ENCODE data around the gene MYMX. TPM values are rescaled to one million over a fixed set of nuclear protein-coding genes. Genes with fewer than 3 reads are reported as not detected.

Gene MYMX
- total RNA-seq, 1 donor from 2014 or later: not detected

- no peak for ATAC-seq (ENCODE audit: low read depth)
- Mint-ChIP-seq H3K4me3 (no peak overlapping the region), H3K27ac (no peak overlapping the region), H3K4me1 (peaks cover 26% of the 10 kb centered on the region), H3K9me3 (no peaks in the 10 kb centered on the region), H3K36me3 (ENCODE audit: low read depth) (peaks cover 17% of the 10 kb centered on the region), H3K27me3 (no peaks in the 10 kb centered on the region)
- no peak for DNase-seq
- POLR2A ChIA-PET: interaction anchor here (9.4 kb wide), 1 partner anchor 17 kb away, joined by 549 read pairs; the partner anchor contains the start of genes NFKBIE and SLC35B2
- CTCF ChIA-PET: no interaction called here
- TF ChIP-seq, protein P1, sequence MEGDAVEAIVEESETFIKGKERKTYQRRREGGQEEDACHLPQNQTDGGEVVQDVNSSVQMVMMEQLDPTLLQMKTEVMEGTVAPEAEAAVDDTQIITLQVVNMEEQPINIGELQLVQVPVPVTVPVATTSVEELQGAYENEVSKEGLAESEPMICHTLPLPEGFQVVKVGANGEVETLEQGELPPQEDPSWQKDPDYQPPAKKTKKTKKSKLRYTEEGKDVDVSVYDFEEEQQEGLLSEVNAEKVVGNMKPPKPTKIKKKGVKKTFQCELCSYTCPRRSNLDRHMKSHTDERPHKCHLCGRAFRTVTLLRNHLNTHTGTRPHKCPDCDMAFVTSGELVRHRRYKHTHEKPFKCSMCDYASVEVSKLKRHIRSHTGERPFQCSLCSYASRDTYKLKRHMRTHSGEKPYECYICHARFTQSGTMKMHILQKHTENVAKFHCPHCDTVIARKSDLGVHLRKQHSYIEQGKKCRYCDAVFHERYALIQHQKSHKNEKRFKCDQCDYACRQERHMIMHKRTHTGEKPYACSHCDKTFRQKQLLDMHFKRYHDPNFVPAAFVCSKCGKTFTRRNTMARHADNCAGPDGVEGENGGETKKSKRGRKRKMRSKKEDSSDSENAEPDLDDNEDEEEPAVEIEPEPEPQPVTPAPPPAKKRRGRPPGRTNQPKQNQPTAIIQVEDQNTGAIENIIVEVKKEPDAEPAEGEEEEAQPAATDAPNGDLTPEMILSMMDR (IDR thresholded peaks at IDR 0.05): no peak
- intact Hi-C loops (cut with micrococcal nuclease): loop anchor here (10.0 kb wide), 1 partner anchor 469 kb away; the partner anchor contains the start of gene VEGFA
Measured at GRCh38 chr6:44243345-44243744, 26.6 kb downstream of the MYMX start.

DNA sequence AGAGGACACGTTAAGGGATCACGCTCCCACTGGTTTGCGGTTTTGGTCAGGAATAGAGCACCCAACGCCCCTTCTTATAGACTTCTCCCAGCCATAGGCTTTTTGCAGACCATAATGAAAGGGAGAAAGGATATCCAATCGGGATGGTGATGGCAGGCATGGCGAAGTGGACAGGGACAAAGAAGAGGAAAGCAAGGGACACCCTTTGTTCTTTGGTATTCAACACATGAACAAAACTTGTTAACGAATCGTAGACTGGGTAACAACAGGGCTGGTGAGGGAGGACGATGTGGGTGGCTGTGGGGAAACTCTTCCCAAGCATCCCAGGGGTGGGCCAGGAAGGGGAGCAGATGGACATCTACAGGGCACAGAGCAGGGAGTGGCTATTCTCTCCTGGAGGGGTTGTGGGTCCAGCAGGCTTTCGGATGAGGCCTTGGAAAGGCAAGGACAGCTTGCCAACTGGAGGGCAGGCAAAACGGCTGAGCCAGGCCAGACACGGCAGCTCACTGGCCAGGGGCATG lies 28.7 kb downstream of the MYMX start:
- Mint-ChIP-seq H3K27me3 (no peaks in the 10 kb centered on the region), H3K36me3 (ENCODE audit: low read depth) (peaks cover 38% of the 10 kb centered on the region), H3K9me3 (no peaks in the 10 kb centered on the region), H3K4me1 (peaks cover 44% of the 10 kb centered on the region), H3K4me3 (peak overlapping the region; percentile 99), H3K27ac (peak overlapping the region; percentile 99)
- ChIA-PET POLR2A (interaction anchor here (0.8 to 9.4 kb wide), 13 partner anchors 8 to 670 kb away, joined by 3 to 549 read pairs (median 6); partner anchors contain the start of genes AARS2, GTPBP2, NFKBIE and SLC29A1), CTCF (interaction anchor here (0.9 to 4.7 kb wide), 7 partner anchors 9 to 72 kb away, joined by 3 to 31 read pairs (median 3); partner anchors contain the start of gene AARS2)
- intact Hi-C loops (cut with micrococcal nuclease): loop anchor here (10.0 kb wide), 1 partner anchor 471 kb away; the partner anchor contains the start of gene VEGFA
- ATAC-seq (ENCODE audit: low read depth): no peak
- TF ChIP-seq, protein P1 (IDR thresholded peaks at IDR 0.05): no peak
- DNase-seq: no peak

- intact Hi-C loops (cut with micrococcal nuclease): loop anchor here (1.0 to 10.0 kb wide), 7 partner anchors 9 to 617 kb away; partner anchors contain the start of genes AARS2, GTPBP2, MRPL14 and SLC29A1
- TF ChIP-seq, protein P1 (IDR thresholded peaks at IDR 0.05): no peak
- ATAC-seq (ENCODE audit: low read depth) (peak; percentile 49), DNase-seq (peak; percentile 95)
- Mint-ChIP-seq H3K27ac (peak overlapping the region; percentile 99), H3K36me3 (ENCODE audit: low read depth) (peaks cover 45% of the 10 kb centered on the region), H3K27me3 (no peaks in the 10 kb centered on the region), H3K4me3 (peak overlapping the region; percentile 99), H3K9me3 (no peaks in the 10 kb centered on the region), H3K4me1 (peaks cover 50% of the 10 kb centered on the region)
- ChIA-PET CTCF (interaction anchor here (0.9 to 4.7 kb wide), 10 partner anchors 10 to 73 kb away, joined by 3 to 31 read pairs (median 4); partner anchors contain the start of genes AARS2 and SLC35B2), POLR2A (interaction anchor here (0.5 to 9.4 kb wide), 33 partner anchors 9 to 1586 kb away, joined by 3 to 549 read pairs (median 5); partner anchors contain the start of genes AARS2, CDC5L, GTPBP2 and MAD2L1BP)
Measured at GRCh38 chr6:44245912-44246662, 29.4 kb downstream of the MYMX start.

- peaks cover 56% of the 10 kb centered on the region for H3K4me1 Mint-ChIP-seq
- peaks cover 52% of the 10 kb centered on the region for H3K36me3 Mint-ChIP-seq (ENCODE audit: low read depth)
- intact Hi-C loops (cut with micrococcal nuclease): loop anchor here (1.0 to 10.0 kb wide), 8 partner anchors 9 to 618 kb away; partner anchors contain the start of genes AARS2, GTPBP2, MRPL14 and SLC29A1
- DNase-seq (peak; percentile 88), ATAC-seq (ENCODE audit: low read depth) (peak; percentile 75)
- H3K27me3 Mint-ChIP-seq: no peaks in the 10 kb centered on the region
- H3K9me3 Mint-ChIP-seq: no peaks in the 10 kb centered on the region
- POLR2A ChIA-PET: interaction anchor here (0.5 to 9.4 kb wide), 36 partner anchors 10 to 1585 kb away, joined by 3 to 549 read pairs (median 4); partner anchors contain the start of genes AARS2, CDC5L, GTPBP2 and MAD2L1BP
- peak within 1 kb of the TSS; percentile 99 for H3K4me3 Mint-ChIP-seq
- CTCF ChIA-PET: interaction anchor here (1.0 to 4.7 kb wide), 6 partner anchors 10 to 22 kb away, joined by 3 to 31 read pairs (median 8); partner anchors contain the start of gene SLC35B2
- TF ChIP-seq, protein P1 (IDR thresholded peaks at IDR 0.05): no peak
- peak within 1 kb of the TSS; percentile 99 for H3K27ac Mint-ChIP-seq
Measured at GRCh38 chr6:44246663-44247337, 30.1 kb downstream of the MYMX start, which contains the start of gene HSP90AB1. TSS of gene HSP90AB1 (plus strand) at chr6:44247101. CDS start at chr6:44248630, 1,529 bp downstream.

Data from activated B cell treated with CpG ODN at 0.5 μM for 24 hours (primary cell).